Parathyroid adenoma (tissue), 2 donors: ENCODE data around the gene GAB3.
A peak's percentile ranks its signal among the peaks of the same experiment; 100 is the strongest.

Source experiments
- H2AFZ ChIP-seq: fragments of 300-600 bp; sonication (generic); one replicate; pipeline ENCODE4 v1.7.0; 2017; ENCODE audit warnings: antibody characterized with exemption, mild to moderate bottlenecking
- H3K27ac ChIP-seq: fragments of 300-600 bp; sonication (generic); one replicate; pipeline ENCODE4 v1.7.0; 2017
- H3K27me3 ChIP-seq: fragments of 300-600 bp; sonication (generic); one replicate; pipeline ENCODE4 v1.7.0; 2017; ENCODE audit warnings: low read length; ENCODE audit not compliant: control insufficient read depth, insufficient read depth
- H3K36me3 ChIP-seq: fragments of 300-600 bp; sonication (generic); one replicate; pipeline ENCODE4 v1.7.0; 2017; ENCODE audit warnings: low read length; ENCODE audit not compliant: control insufficient read depth, insufficient read depth
- H3K4me1 ChIP-seq: fragments of 300-600 bp; sonication (generic); one replicate; pipeline ENCODE4 v1.7.0; 2017; ENCODE audit warnings: control low read depth
- H3K4me2 ChIP-seq: fragments of 300-600 bp; sonication (generic); one replicate; pipeline ENCODE4 v1.7.0; 2017; ENCODE audit warnings: low read length
- H3K4me3 ChIP-seq: fragments of 300-600 bp; sonication (generic); one replicate; pipeline ENCODE4 v1.7.0; 2017; ENCODE audit warnings: low read depth, low read length
- H3K79me2 ChIP-seq: fragments of 300-600 bp; sonication (generic); one replicate; pipeline ENCODE4 v1.7.0; 2017; ENCODE audit warnings: control low read depth
- H3K9ac ChIP-seq: fragments of 300-600 bp; sonication (generic); one replicate; pipeline ENCODE4 v1.7.0; 2017; ENCODE audit warnings: mild to moderate bottlenecking
- H3K9me3 ChIP-seq: fragments of 300-600 bp; sonication (generic); one replicate; pipeline ENCODE4 v1.7.0; 2017; ENCODE audit warnings: low read length; ENCODE audit not compliant: control insufficient read depth
- TF ChIP-seq, protein P1 (sequence below): fragments of 300-600 bp; sonication (generic); IDR thresholded peaks from one replicate; pipeline ENCODE4 v1.7.0; 2017; ENCODE audit warnings: antibody characterized with exemption, mild to moderate bottlenecking
- donor health status: primary hyperparathyroidism.

Gene GAB3, protein sequence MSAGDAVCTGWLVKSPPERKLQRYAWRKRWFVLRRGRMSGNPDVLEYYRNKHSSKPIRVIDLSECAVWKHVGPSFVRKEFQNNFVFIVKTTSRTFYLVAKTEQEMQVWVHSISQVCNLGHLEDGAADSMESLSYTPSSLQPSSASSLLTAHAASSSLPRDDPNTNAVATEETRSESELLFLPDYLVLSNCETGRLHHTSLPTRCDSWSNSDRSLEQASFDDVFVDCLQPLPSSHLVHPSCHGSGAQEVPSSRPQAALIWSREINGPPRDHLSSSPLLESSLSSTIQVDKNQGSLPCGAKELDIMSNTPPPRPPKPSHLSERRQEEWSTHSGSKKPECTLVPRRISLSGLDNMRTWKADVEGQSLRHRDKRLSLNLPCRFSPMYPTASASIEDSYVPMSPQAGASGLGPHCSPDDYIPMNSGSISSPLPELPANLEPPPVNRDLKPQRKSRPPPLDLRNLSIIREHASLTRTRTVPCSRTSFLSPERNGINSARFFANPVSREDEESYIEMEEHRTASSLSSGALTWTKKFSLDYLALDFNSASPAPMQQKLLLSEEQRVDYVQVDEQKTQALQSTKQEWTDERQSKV

DNA sequence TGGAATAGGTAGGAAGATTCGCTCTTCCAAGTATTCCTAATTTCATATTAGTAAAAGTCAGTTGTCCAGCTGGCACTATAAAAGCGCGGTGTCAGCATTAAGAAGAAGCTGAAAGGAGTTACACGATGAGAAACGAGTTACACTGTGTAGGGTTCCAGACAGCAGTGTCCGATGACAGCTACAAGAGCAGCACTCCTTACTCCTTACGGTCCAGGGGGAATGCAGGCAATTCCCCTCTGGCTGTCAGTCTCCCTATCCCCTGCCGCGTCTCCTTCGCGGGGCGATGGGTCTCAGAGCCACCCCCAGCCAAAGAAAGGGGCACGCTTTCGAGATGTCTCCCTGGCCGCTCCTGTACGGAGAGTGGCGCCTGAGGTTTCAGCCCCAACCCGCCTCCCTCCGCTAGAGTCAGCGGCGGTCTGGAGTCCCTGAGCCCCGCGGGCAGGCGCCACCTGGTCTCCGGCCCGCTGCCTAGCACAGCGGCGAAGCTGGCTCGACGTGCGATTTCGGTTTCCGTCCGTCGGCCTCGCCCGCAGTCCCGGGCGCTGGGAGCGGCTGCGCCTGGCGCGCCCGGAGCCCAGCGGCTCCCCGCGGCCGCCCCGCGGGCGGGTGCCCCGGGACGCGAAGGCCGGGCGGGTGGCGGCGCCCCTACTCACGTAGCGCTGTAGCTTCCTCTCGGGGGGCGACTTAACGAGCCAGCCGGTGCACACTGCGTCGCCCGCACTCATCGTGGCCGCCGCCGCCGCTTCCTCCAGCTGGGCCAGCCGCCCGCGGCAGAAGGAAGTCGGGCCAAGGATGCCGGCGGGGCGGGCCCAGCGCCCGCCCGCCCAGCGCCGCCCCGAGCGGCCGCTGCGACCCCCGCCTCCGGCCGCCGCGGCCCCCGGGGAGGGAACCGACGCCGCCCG is at the start of gene GAB3:
GAB3 (minus strand) TSS at position 777 of the 902 bp plus-strand sequence; CDS start at position 725, 52 bp downstream.
- Histone ChIP-seq H3K27ac (peak within 1 kb of the TSS; percentile 69), H3K4me2 (peak within 1 kb of the TSS; percentile 38), H3K9me3 (no peaks in the 10 kb centered on the region), H3K27me3 (no peaks in the 10 kb centered on the region), H3K4me3 (peak within 1 kb of the TSS; percentile 52), H3K79me2 (no peaks in the 10 kb centered on the region), H3K9ac (no peak within 1 kb of the TSS), H2AFZ (peak within 1 kb of the TSS; percentile 73), H3K4me1 (peaks cover 6% of the 10 kb centered on the region), H3K36me3 (no peaks in the 10 kb centered on the region)
- TF ChIP-seq, protein P1, sequence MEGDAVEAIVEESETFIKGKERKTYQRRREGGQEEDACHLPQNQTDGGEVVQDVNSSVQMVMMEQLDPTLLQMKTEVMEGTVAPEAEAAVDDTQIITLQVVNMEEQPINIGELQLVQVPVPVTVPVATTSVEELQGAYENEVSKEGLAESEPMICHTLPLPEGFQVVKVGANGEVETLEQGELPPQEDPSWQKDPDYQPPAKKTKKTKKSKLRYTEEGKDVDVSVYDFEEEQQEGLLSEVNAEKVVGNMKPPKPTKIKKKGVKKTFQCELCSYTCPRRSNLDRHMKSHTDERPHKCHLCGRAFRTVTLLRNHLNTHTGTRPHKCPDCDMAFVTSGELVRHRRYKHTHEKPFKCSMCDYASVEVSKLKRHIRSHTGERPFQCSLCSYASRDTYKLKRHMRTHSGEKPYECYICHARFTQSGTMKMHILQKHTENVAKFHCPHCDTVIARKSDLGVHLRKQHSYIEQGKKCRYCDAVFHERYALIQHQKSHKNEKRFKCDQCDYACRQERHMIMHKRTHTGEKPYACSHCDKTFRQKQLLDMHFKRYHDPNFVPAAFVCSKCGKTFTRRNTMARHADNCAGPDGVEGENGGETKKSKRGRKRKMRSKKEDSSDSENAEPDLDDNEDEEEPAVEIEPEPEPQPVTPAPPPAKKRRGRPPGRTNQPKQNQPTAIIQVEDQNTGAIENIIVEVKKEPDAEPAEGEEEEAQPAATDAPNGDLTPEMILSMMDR: no peak

DNA sequence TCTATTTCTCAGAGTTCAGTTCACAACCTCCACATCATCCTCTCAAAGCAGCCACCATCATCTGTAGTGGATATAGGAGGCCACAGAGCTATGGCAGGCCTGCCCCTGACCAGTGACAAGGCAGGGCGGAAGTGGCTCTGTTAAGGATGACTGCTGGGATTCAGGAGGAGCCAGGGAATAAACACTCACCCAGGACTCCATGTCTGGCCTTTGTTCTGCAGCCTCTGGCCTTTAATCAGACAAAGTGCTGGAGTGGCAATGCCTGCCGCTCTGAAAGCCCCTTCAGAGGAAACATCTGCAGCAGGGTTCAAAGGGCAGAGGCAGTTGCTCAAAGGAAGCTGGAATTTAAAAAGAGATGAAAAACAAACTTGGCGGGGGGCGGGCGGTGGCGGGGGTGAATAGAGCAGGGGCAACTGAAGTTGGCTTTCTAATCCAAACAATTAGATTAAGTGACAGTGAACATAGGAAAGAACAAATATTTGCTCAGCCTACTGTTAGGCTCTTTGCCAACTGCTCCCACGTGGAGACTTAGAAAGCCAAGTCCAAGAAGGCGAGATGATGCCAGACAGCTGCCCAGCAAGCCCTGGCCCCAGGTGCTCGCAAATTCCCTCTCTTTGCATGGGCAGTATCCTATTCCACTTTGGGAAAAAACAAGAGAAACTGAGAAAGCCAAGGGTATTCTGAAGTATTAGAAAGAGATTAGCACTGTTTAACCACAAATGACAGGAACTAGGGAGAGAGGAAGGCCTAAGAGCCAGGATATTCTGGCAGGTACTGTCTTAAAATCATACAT is 48.9 kb upstream of the GAB3 start:
- Histone ChIP-seq H3K9me3 (no peaks in the 10 kb centered on the region), H3K4me1 (no peaks in the 10 kb centered on the region), H2AFZ (no peak overlapping the region), H3K9ac (no peak overlapping the region), H3K4me3 (no peak overlapping the region), H3K36me3 (no peaks in the 10 kb centered on the region), H3K79me2 (no peaks in the 10 kb centered on the region), H3K27ac (no peak overlapping the region), H3K27me3 (no peaks in the 10 kb centered on the region), H3K4me2 (no peak overlapping the region)
- TF ChIP-seq, protein P1: no peak

DNA sequence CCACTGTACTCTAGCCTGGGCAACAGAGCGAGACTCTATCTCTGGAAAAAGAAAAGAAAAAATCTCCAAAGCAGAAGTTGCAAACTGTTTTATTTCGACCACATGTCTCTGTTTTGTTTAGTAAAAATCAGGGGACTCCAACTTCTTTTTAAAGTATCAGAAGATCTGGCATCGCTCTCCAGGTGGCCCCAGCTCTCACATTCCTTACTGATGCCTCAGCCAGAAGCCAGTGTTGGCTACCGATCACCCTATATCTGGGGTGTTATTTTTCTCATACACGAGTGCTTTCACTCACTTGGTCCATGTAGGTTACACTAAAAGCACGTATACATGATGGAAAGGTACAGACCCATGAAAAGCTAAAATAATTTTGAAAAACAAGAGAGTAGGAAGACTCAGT is 46.1 kb upstream of the GAB3 start:
- H3K9me3 ChIP-seq: no peaks in the 10 kb centered on the region
- no peak overlapping the region for H3K27ac ChIP-seq
- H2AFZ ChIP-seq: no peak overlapping the region
- H3K9ac ChIP-seq: no peak overlapping the region
- no peak overlapping the region for H3K4me3 ChIP-seq
- H3K4me1 ChIP-seq: peaks cover 4% of the 10 kb centered on the region
- H3K4me2 ChIP-seq: no peak overlapping the region
- H3K79me2 ChIP-seq: no peaks in the 10 kb centered on the region
- no peaks in the 10 kb centered on the region for H3K36me3 ChIP-seq
- no peaks in the 10 kb centered on the region for H3K27me3 ChIP-seq
- TF ChIP-seq, protein P1: no peak

DNA sequence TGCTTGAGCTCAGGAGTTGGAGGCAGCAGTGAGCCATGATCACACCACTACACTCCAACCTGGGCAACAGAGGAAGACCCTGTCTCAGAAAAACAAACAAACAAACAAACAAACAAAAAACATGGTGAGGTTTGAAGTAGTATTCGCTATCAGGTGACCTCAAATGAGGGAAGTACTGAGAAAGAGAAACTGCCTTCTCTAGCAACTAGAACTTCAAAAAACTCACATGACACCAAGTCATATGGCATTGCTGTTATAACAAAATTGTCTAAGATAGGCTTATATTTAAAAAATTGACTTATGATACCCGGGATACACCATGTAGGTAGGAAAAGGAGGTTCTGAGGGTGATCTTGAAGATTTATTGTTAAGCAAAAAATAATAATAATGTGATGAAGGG is 44.1 kb upstream of the GAB3 start:
- Histone ChIP-seq H3K36me3 (no peaks in the 10 kb centered on the region), H3K27ac (no peak overlapping the region), H3K9me3 (no peaks in the 10 kb centered on the region), H3K4me3 (no peak overlapping the region), H3K4me2 (no peak overlapping the region), H3K4me1 (peaks cover 4% of the 10 kb centered on the region), H2AFZ (no peak overlapping the region), H3K79me2 (no peaks in the 10 kb centered on the region), H3K27me3 (no peaks in the 10 kb centered on the region), H3K9ac (no peak overlapping the region)
- TF ChIP-seq, protein P1: no peak
